ENCODE data around the gene RBM4B.
A peak's percentile ranks its signal among the peaks of the same experiment; 100 is the strongest.

The RBM4B gene

GRCh38 chr11:66676931-66677598 lies 622 bp downstream of the RBM4B start:
- H3K27me3 ChIP-seq (ENCODE audit: insufficient read depth, poor library complexity, severe bottlenecking): no peaks in the 10 kb centered on the region
- DNase-seq (ENCODE audit: low read depth in 1 of 2, low spot score in 1 of 2): no peak
- peak overlapping the region; percentile 73 for H3K4me3 ChIP-seq (replicated peaks; ENCODE audit: insufficient read depth, low read length)
- H3K27ac ChIP-seq (replicated peaks): peak overlapping the region; percentile 87
- TF ChIP-seq REST (IDR thresholded peaks at IDR 0.05; ENCODE audit: insufficient replicate concordance, low read depth) (no peak), SPI1 (IDR thresholded peaks at IDR 0.05; ENCODE audit: borderline replicate concordance, low read depth) (no peak), POLR2AphosphoS5 (IDR thresholded peaks at IDR 0.05; ENCODE audit: low read depth) (no peak)

GRCh38 chr11:66676282-66676919 lies 1.3 kb downstream of the RBM4B start:
- Histone ChIP-seq H3K27ac (replicated peaks) (no peak overlapping the region), H3K4me3 (replicated peaks; ENCODE audit: insufficient read depth, low read length) (no peak overlapping the region), H3K27me3 (ENCODE audit: insufficient read depth, poor library complexity, severe bottlenecking) (no peaks in the 10 kb centered on the region)
- DNase-seq (ENCODE audit: low read depth in 1 of 2, low spot score in 1 of 2): peak in 1 of 2 experiments; percentile 52
- TF ChIP-seq SPI1 (IDR thresholded peaks at IDR 0.05; ENCODE audit: borderline replicate concordance, low read depth) (peak; percentile 96), CTCF (IDR thresholded peaks at IDR 0.05; ENCODE audit: insufficient read depth, low read length) (no peak), GABPA (IDR thresholded peaks at IDR 0.05; ENCODE audit: low read depth) (no peak)

- no peak for DNase-seq (ENCODE audit: low read depth in 1 of 2, low spot score in 1 of 2)
- Histone ChIP-seq H3K4me3 (replicated peaks; ENCODE audit: insufficient read depth, low read length) (no peak overlapping the region), H3K27ac (replicated peaks) (no peak overlapping the region), H3K27me3 (ENCODE audit: insufficient read depth, poor library complexity, severe bottlenecking) (no peaks in the 10 kb centered on the region)
- no peak for TF ChIP-seq REST (IDR thresholded peaks at IDR 0.05; ENCODE audit: insufficient replicate concordance, low read depth)
- no peak for TF ChIP-seq GABPA (IDR thresholded peaks at IDR 0.05; ENCODE audit: low read depth)
- TF ChIP-seq CTCF (IDR thresholded peaks at IDR 0.05; ENCODE audit: insufficient read depth, low read length): no peak
- no peak for TF ChIP-seq POLR2AphosphoS5 (IDR thresholded peaks at IDR 0.05; ENCODE audit: low read depth)
- TF ChIP-seq SPI1 (IDR thresholded peaks at IDR 0.05; ENCODE audit: borderline replicate concordance, low read depth): no peak
Measured at GRCh38 chr11:66674964-66675602, 2.6 kb downstream of the RBM4B start.

DNA sequence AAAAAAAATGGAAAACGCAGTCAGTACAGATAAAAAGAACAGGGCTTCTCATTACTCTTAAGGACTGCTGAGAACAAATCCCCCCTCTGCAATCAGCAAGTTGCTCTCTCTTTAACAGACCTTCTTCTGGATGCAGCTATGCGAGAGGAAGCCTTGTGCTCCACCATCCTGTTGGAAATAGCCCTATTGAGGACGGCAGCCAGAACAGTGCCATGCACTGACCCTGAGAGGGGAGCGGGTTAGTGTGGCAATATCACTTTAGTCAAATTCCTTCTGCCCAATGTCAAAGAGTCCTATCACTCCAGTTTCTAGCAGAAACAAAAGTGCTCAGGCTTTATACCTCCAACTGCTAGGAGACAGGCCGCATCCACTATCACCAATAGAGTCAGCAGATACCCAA lies 6.9 kb downstream of the RBM4B start:
- no peak for TF ChIP-seq GABPA (IDR thresholded peaks at IDR 0.05; ENCODE audit: low read depth)
- TF ChIP-seq POLR2AphosphoS5 (IDR thresholded peaks at IDR 0.05; ENCODE audit: low read depth): no peak
- no peak for TF ChIP-seq SPI1 (IDR thresholded peaks at IDR 0.05; ENCODE audit: borderline replicate concordance, low read depth)
- TF ChIP-seq REST (IDR thresholded peaks at IDR 0.05; ENCODE audit: insufficient replicate concordance, low read depth): no peak
- no peak for TF ChIP-seq CTCF (IDR thresholded peaks at IDR 0.05; ENCODE audit: insufficient read depth, low read length)

More for the DNA sequence above, 6.9 kb downstream of the RBM4B start:
- H3K27ac ChIP-seq (replicated peaks): no peak overlapping the region
- H3K27me3 ChIP-seq (ENCODE audit: insufficient read depth, poor library complexity, severe bottlenecking): no peaks in the 10 kb centered on the region
- DNase-seq (ENCODE audit: low read depth in 1 of 2, low spot score in 1 of 2): no peak
- no peak overlapping the region for H3K4me3 ChIP-seq (replicated peaks; ENCODE audit: insufficient read depth, low read length)
